Ammon's horn (tissue), 1 donor: ENCODE data around the gene GAS2L1.
"Not testable (repeated sequence)": the region's sequence is repeated elsewhere in the genome, so short reads cannot be mapped to it uniquely, and the experiment has no call there.

Source experiments
- DNase-seq: peaks from one replicate; pipeline ENCODE4 v3.0.0-alpha.2; 2016; ENCODE audit warnings: low spot score

GAS2L1 gene

DNA sequence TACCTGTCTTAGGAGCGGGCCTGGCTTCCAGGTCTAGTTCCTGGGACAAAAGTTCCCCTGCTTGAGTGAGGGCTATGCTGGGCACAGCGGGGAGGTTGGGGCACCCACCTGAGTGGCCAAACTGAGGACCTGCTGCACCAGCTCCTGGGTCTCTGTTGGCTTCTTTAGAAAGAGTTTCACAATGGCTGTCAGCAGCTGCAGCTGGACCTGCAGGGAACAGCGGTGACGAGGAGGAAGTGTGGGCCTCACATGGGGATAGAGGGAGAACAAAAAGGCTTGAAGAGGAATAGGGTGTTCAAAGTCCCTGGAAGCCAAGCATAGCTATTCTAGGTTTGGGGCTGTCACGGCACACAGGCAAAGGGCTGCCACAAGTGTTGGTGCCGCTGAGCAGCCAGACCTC is 35.7 kb downstream of the GAS2L1 start:
- no peak for DNase-seq

DNA sequence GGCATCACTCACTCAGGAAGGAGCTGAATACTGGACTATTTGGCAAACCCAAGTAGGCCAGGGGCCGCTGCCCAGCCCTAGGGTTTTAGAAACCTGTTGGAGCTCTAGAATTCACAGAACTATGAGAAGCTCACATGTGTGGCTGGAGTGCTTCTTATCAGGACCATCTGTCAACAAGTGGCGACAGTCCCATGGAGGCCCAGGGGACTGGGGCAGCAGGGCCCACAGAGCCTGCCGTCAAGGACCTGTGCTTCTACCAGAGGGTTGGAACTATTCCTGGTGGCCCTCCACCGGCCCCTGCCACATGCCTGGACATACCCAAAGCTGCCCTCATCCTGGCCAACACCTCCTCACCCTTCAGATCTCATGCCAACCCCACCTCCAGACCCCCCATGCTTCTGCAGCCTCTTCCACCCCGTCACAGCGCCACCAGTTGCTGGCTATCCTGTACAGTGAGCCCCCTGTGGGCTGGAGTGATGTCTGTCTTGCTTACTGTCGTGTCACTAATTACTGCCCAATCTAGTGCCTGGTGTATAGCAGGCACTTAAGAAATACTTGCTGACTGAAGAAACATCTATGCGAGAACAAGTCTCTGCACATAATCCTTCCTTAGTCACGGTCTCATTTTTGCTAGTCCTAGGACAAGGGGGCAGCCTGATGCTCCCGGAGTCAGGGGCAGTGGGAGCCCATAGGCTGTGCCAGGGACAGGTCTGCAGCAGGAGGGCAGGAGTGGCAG is 36.3 kb downstream of the GAS2L1 start:
- DNase-seq = no peak

DNA sequence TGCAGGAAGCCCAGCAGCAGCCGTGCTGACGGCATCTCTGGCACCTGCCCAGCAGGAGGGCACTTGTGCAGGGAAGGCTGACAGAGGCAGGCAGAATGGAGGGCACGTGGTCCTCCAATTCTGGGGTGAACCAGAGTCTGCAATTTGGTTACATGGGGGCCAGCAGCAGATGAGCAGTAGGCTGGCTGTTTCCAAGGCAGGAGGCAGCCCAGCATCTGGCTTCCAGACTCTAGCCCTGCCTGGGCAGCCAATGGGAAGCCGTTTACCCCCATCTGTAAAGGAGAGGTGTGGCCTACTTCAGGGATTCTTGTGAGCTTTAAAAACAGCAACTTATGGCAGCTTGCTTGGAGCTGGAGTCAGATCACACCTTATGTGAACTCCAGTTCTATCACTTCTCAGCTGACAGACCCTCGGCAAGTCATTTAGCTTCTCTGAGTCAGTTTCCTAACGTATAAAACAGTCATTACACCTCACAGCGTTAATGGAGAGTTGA is 36.9 kb downstream of the GAS2L1 start:
- peak; percentile 59 for DNase-seq

DNA sequence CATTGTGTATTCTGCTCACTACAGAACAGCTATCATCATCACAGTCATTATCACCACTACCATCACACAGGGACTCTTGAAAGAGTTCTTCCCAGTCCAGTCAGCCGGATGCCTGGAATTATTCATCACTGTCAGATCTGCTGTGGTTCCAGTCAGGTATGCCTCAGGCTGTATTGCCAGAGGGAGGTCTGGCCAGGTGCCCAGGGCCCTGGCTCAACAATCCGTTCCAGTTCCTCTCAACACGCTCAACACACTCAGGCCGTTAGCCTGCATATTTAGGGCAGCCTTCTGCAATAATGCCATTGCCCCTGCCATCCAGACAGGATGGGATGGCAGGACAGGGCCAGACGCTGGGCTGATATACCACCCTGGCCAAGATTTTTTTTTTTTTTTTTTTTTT is 37.7 kb downstream of the GAS2L1 start:
- peak; percentile 56 for DNase-seq

DNA sequence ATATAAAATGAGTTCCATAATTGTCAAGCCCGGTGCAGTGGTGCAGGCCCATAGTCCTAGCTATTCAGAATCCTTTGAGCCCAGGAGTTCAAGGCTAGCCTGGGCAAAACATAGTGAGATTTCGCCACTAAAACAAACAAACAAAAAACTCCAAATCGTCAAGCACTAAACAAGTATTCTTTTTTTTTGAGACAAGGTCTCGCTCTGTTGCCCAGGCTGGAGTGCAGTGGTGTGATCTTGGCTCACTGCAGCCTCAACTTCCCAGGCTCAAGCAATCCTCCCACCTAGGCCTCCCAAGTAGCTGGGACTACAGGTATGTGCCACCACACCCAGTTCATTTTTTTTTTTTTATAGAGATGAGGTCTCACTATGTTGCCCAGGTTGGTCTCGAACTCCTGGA is 38.4 kb downstream of the GAS2L1 start:
- not testable (repeated sequence) for DNase-seq

DNA sequence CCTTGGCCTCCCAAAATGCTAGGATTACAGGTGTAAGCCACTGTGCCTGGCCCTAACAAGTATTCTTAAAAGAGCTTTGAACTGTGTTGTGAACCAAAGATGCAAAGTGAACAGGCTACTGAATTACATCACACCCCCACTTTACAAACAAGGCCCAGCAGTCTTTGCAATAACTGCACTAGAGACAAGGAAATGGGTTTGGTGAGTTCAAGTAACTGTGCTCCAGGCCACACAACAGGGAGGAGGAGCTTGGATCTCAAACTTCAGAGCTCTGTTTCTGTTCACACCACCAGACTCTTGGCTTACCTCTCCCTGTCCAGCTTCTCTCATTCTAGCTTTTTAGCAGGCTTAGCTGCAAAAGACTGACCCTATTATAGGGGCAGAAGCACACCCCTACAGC is 39.5 kb downstream of the GAS2L1 start:
- peak; percentile 60 for DNase-seq

DNA sequence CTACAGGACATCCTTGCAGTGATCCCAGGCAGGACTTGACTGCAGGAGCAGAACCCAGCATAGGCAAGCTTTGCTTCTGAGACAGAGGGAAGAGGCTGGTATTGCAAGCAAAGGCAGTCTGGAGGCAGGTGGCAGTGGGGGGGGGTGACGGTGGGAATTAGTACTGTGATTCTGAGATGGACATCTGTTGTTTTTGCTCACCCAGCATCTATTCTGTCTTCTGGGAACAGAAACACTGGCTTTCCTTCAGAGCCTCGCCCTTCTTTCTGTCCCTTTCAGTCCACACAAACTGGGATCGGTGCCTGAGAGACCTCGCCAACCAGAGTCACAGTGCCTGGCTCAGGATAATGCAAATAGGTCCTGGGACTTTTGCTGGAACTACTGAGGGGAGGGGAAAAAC is 40.2 kb downstream of the GAS2L1 start:
- peak; percentile 83 for DNase-seq

DNA sequence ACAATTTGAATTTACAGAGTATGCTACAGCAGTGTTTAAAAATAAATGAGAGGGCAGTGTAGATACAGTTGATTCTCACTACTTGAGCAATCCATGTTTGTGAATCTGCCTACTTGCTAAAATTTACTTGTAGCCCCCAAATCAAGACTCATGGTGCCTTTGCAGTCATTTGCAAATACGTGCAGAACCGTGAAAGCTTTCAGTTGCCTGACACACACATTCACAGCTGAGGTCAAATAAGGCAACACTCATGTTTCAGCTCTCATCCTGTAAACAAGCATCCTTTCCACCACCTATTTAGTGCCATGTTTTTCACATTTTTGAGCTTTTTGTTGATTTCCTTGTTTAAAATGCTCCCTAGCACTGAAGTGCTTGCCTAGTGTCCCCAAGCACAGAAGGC is 41.6 kb downstream of the GAS2L1 start:
- no peak for DNase-seq

DNA sequence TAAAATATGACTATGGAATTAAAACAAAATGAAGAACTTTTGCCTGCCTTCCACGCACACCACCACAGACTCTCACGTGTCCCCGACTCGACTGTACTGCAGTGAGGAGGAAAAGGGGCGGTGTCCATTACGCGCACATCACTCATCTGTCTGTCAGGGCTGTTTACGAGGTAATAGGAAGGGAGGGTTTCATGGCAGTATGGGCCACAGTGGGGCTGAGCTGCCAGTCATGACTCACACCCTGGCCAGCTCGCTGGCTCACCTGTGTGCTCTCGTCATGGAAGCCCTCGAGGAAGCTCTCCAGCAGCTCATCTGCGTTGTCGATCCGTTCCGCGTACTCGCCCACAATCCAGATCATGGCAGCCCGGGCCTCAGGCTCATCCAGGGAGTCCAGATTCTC is 42.5 kb downstream of the GAS2L1 start:
- DNase-seq = no peak

DNA sequence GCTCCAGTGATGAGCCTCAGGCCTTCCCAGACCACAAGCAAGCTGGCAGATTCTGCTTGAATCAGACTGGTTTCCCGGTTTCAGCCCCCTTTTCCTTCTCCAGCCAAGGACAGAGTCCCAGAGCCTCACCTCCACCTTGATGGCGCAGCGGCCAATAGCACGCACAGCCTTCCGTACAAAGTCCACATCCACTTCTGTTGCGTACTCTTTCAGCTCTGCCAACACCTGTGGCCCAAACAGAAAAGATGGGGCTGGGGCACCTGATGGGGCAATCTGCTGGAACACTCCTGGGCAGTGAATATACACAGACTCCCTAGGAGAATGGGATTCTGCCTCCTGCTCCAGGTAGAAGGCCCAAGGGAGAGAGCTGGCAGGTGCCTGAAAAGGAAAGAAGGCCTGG is 44.6 kb downstream of the GAS2L1 start:
- DNase-seq = no peak

DNA sequence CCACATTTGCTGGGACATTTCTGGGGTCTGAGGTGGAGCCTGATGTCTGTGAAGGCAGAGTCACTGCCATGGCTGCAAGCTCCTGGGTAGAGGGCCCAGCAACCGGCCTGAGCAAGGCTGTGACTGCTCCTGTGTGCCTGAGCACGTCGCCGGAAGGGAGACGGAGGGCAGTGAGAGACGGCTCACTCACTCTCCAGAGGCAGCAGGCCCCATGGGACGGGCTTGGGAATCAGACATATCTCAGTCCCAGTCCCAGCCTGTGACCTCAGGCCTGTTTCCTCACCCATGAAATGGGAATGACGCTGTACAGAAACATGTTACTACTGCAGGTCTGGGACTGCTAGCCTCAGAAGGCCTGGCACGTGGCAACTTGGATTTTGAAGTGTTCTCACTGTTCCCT is 45.4 kb downstream of the GAS2L1 start:
- DNase-seq = no peak

DNA sequence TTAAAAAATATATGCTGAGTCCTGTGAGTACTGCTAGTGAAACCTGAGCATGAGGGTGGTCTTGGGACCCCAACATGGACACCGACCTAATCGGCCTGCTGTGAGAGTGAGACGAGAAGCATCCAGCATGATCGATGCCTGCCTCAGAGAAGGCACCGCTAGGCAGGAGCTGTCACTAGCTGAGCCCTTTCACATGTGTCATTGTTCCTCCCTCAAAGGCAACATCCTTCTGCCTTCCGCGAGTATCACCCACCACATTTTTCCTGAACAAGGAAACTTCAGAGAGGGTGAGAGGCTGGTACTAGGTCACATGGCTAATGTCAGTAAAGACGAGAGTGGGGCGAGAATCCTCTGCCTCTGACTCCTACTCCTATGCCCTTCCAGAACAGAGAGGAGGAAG is 46.3 kb downstream of the GAS2L1 start:
- no peak for DNase-seq

DNA sequence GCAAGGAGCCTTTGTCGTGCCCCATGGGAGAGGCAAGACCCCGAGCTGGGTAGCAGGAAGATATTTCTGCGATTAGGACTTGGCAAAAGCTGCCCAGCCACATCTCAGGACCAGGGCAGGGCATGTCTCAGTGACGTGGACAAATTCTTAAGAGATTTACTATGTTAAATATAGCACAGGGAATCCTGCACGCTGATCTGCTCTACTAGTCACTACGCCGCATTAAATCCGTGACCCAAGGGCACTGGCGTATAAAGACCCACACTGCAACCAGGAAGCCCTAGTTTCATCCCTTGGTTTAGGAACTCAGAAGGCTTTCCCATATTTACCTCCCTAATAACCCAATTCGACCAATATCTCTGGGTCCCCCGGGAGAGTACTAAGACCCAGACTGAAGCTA is 46.8 kb downstream of the GAS2L1 start:
- DNase-seq = no peak

DNA sequence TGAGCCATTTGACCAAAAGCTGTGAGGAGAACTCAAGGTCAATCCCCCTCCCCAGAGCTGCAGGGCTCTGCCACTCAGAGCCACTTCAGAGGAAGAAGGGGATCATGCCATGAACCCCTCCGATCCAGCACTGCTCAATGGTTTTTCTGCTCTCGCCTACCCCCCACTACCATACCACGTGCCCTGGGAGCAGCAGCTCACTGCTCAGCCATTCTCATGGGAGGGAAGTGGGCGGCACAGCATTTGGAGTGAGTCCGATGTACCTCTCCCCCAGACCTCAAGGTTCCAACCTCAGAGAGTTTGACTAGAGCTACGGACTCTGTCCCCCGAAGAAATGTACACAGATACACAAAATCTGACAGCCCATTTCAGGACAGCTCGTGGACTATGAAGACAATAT is 47.4 kb downstream of the GAS2L1 start:
- no peak for DNase-seq

DNA sequence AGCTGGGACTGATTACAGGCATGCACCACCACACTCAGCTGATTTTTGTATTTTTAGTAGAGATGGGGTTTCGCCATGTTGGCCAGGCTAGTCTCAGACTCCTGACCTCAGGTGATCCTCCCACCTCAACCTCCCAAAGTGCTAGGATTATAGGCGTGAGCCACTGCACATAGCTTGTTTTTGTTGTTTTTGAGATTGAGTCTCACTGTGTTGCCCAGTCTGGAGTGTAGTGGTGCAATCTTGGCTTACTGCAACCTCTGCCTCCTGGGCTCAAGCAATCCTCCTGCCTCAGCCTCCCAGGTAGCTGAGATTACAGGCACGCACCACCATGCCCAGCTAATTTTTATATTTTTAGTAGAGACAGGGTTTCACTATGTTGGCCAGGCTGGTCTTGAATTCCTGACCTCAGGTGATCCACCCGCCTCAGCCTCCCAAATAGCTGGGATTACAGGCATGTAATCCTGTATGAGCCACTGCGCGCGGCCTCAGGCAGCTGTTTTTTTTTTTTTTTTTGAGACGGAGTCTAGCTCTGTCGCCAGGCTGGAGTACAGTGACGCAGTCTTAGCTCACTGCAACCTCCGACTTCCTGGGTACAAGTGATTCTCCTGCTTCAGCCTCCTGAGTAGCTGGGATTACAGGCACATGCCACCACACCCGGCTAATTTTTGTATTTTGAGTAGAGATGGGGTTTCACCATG is 50.9 kb downstream of the GAS2L1 start:
- DNase-seq = not testable (repeated sequence)

DNA sequence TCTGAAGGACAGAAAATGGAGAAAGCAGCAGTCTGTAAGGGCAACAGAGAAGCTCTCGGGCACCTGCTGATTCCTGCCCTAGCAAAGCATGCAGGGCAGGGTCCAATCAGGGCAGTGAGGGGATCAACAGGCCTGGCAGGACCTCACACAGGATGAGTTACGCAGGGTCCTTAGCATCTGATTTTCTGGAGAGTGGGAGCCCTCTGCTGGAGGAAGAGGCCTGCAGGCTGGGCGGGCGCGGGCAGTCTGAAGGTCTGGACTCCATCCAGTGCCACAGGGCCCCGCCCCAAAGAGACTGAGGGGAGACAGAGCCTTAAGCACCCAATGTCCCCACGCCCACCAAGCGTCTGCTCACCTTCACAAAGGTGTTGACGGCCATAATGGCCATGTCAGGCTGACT is 53.0 kb downstream of the GAS2L1 start:
- DNase-seq = peak; percentile 73
